Measurements from ENCODE around the gene RABGGTB. TPM values are rescaled to one million over a fixed set of nuclear protein-coding genes. Genes with fewer than 3 reads are reported as not detected.
"Not testable (repeated sequence)": the region's sequence is repeated elsewhere in the genome, so short reads cannot be mapped to it uniquely, and the experiment has no call there.

The RABGGTB gene
- total RNA-seq (ENCODE audit: insufficient read depth, low replicate concordance), result 54.9 TPM

DNA sequence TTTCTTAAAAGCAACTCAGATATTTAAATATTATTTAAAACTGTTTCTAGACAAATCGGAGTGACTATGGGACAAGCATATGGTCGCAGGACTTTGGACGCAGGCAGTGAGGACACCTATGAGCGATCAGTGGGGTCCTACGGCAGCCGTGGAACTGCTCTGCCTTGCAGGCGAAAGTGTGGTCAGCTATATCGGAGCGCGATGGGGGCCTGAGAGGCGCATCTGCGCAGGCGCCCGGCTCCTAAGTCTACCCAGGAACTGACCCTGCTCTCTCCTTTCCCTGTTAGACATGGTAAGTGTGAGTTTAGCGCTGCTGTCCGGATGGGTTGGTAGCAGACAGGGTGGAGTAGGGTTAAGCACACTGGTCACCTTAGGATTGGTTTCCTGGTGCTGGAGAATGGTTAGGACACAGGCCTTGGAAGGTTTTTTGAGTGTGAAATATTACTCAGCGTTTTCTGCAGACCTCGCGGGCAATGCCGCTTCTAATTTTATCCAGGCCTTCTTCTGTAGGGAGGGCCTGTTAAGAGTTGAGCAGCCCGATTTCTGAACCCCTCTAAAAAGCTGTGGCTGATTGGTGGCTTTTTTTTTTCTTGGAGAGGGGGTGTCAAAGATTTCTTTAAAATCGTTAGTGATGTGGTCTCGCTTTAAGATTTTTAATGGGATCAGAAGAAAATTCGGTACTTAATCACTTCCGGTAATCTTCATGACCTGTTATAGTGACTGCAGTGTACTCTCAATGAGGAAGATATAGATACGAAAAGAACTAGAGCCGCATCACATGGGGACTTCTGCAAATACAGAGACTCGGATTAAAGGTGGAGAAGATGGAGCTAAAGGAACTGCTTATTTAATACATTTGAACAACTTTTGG is at the start of gene RABGGTB:
RABGGTB (plus strand) TSS at position 274 of the 871 bp plus-strand sequence; CDS start at position 290, 16 bp downstream.
- peak; percentile 98 for DNase-seq (ENCODE audit: low spot score)

DNA sequence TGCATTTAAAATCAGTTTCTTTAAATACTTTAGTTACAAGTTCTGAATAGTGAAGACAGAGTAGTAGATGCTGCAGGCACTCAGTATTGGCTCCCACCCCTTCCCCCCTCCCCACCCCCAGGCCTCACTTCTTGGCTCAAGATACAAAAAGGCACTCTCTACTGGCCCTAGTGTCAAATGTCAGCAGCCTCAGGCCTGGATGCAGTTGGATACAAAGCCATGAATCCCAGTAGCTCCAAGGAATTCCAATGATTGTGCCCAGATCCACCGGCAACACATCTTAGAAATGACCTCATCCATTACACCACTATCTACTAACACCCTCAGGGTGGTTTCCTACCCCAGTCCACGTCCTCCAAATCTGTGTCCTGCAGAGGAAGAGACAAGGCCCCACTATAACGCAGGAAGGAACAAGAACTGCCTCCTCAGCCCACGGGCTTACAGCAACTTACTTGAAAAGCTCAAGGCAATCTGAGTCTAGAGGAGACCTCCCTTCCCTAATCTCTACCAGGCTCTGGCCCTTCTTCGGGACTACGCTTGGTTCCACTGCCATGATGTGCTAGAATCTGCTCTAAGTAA is 43.9 kb upstream of the RABGGTB start:
- no peak for DNase-seq (ENCODE audit: low spot score)

DNA sequence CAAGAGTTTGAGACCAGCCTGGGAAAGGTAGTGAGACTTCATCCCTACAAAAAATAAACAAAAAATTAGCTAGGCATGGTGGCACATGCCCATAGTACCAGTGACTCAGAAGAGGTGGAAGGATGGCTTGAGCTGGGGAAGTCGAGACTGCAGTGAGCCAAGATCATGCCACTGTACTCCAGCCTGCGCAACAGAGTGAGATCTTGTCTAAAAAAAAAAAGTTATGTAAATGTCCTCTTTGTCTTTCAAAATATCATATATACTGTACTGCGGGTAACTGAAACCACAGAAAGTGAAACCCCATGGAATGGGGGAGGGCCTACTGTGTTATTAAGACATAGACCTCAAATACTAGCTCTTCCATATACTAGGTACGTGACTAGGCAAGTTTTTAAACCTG is 40.8 kb upstream of the RABGGTB start:
- no peak for DNase-seq (ENCODE audit: low spot score)

DNA sequence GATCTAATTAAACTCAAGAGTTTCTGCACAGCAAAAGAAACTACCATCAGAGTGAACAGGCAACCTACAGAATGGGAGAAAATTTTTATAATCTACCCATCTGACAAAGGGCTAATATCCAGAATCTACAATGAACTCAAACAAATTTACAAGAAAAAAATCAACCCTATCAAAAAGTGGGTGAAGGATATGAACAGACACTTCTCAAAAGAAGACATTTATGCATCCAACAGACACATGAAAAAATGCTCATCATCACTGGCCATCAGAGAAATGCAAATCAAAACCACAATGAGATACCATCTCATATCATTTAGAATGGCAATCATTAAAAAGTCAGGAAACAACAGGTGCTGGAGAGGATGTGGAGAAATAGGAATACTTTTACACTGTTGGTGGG is 28.8 kb upstream of the RABGGTB start:
- not testable (repeated sequence) for DNase-seq (ENCODE audit: low spot score)

DNA sequence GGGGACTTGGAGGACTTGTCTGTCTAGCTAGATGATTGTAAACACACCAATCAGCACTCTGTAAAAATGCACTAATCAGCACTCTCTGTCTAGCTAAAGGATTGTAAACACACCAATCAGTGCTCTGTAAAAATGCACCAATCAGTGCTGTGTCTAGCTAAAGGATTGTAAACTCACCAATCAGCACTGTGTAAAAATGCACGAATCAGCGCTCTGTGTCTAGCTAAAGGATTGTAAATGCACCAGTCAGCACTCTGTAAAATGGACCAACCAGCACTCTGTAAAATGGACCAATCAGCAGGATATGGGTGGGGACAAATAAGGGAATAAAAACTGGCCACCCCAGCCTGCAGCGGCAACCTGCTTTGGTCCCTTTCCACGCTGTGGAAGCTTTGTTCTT is 27.5 kb upstream of the RABGGTB start:
- DNase-seq (ENCODE audit: low spot score), result not testable (repeated sequence)

DNA sequence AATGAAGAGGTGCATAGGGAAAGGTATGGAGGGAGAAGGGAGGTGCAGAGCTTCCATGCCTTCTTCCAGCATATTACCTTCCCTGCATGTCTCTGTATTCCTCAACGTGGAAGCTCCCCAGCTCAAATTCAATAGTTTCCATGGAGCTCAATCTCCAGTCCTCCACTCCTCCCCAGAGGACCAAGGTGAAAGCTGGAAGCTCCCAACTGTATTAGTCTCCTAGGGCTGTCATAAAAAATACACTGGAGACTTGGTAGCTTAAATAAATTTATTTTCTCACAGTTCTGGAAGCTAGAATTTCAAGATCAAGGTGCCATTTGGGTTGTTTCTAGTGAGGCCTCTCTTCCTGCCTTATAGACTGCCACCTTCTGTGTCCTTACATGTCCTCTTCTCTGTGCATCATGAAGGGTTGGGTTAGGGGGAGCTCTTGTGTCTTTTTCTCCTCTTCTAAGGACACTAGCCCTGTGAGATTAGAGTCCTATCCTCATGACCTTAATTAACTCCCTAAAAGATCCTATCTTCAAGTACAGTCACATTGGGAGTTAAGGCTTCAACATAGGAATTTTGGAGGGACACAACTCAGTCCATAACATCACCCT is 21.9 kb upstream of the RABGGTB start:
- DNase-seq (ENCODE audit: low spot score), result no peak

DNA sequence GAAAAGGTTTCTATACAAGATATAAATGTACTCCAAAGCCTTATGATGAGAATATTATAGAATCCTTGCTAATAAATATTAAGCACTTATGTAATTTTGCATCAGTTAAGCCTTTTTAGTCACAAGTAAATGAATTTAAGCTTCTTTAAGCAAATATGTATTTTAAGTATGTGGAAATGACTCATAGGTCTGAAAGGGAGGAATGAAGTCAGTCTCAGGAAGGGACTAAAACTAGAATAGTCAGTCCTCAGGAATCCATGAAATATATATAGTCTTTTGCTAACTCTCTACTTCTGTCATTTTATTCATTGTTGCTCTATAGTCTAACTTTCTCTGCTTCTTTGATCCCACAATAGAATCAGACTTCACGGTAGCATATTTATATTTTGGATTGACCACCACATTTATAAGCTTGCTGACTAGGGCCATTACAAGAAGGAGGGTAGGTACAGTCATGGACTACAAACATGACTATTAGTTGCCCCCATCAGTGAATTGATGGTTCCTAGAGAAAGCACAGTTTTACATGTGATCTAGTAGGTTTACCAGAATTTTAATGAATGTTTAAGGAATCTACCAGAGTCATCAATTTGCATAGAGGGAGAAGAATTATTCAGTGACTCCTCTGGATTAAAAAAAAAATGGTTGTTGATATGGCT is 20.2 kb upstream of the RABGGTB start:
- peak; percentile 66 for DNase-seq (ENCODE audit: low spot score)

DNA sequence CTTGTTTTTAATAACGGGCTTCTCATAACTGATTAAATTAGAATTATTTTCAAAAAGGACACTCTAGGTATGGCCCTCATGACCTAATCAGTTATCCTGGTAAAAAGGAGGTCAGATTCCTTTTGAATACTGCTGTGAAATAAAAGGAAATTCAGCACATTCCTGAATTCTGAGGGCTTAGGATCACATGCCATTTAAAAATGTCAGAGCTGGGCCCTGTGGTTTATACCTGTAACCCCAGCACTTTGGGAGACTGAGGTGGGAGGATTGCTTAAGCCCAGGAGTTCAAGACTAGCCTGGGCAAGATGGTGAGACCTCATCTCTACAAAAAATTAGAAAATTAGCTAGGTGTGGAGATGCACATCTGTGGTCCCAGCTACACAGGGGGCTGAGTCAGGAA is 18.0 kb upstream of the RABGGTB start:
- DNase-seq (ENCODE audit: low spot score), result no peak

DNA sequence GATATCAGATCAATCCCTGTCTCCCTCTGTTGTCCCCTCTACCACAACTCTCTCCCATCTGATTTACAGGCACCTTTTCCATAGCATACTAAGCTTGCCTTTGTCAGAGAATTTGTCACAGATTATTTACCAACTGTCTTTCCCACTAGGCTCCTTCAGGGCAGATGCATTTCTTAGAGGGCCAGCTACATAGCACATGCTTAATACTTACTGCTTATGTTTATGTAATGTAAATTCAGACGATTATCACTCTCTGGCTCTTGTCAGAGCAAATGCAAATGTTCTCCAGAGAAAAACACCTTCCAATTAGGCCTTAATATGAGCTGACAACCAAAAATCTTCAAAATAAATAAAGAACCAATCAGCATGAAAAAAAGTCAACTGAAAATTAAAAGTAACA is 15.3 kb upstream of the RABGGTB start:
- DNase-seq (ENCODE audit: low spot score), result no peak

DNA sequence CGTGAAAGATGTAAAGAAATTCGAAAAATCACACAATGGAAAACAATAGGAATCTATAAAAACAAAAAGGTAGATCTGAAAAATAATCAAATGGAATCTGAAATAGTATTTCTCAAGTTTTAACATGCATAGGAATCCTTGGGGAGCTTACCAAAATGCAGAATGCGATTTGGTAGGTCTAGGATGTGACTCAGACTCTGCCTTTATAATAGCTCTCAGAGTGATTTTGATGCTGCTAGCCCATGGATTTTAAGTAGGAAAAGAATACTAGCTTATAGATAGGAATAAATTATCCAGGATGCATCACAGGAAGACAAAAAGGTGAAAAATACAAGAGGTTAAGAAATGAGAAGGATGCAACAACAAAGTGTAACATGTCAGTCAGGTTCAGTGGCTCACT is 14.1 kb upstream of the RABGGTB start:
- no peak for DNase-seq (ENCODE audit: low spot score)

DNA sequence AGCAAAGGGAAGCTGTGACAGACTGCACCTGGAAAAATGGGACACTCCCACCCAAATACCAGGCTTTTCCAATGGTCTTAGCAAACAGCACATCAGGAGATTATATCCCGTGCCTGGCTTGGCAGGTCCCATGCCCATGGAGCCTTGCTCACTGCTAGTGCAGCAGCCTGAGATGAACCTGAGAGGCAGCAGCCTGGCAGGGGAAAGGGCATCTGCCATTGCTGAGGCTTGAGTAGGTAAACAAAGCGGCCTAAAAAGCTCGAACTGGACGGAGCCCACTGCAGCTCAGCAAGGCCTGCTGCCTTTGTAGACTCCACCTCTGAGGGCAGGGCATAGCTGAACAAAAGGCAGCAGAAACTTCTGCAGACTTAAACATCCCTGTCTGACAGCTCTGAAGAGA is 8.2 kb upstream of the RABGGTB start:
- not testable (repeated sequence) for DNase-seq (ENCODE audit: low spot score)

DNA sequence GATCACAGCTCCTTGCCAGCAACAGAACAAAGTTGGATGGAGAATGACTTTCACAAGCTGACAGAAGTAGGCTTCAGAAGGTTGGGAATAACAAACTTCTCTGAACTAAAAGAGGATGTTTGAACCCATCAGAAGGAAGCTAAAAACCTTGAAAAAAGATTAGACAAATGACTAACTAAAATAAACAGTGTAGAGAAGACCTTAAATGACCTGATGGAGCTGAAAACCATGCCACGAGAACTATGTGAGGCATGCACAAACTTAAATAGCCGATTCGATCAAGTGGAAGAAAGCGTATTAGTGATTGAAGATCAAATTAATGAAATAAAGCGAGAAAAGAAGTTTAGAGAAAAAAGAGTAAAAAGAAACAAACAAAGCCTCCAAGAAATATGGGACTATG is 7.4 kb upstream of the RABGGTB start:
- not testable (repeated sequence) for DNase-seq (ENCODE audit: low spot score)

DNA sequence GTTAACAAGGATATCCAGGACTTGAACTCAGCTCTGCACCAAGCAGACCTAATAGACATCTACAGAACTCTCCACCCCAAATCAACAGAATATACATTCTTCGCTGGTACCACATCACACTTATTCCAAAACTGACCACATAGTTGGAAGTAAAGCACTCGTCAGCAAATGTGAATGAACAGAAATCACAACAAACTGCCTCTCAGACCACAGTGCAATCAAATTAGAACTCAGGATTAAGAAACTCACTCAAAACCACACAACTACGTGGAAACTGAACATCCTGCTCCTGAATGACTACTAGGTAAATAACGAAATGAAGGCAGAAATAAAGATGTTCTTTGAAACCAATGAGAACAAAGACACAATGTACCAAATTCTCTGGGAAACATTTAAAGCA is 5.9 kb upstream of the RABGGTB start:
- DNase-seq (ENCODE audit: low spot score), result not testable (repeated sequence)

DNA sequence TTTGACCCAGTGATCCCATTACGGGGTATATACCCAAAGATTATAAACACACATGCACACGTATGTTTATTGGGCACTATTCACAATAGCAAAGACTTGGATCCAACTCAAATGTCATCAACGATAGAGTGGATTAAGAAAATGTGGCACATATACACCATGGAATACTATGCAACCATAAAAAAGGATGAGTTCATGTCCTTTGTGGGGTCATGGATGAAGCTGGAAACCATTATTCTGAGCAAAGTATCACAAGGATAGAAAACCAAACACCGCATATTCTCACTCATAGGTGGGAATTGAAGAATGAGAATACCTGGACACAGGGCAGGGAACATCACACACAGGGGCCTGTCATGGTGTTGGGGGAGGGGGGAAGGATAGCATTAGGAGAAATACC is 2.1 kb upstream of the RABGGTB start:
- DNase-seq (ENCODE audit: low spot score), result not testable (repeated sequence)

DNA sequence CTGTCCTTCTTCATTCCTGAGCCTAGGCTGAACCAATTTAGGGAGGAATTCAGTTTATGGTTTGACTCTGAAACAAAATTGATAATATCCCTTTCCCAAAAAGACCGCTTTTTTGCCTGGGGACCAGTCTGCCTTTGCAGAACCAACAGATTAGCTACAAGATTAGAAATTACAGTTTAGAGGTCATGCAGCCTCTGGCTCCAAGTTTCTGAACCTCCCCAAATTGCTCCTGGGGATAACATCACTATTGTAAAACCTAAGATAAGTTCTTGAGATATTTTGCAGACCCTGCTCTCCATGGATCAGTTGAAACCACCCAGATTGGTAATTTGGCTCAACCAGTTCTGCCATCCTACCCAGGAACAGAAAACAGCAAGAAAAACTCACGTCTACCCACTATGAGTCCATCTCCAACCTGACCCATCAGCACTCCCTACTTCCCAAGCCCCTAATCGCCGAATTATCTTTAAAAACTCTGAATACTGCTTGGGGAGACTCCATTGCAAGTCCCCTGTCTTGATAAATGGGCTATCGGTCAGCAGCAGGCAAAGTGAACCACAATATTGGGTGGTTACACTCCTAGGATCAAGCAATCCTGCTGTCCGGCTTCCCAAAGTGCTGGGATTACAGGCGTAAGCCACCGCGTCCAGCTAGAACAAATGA is 605 bp upstream of the RABGGTB start:
- no peak for DNase-seq (ENCODE audit: low spot score)

DNA sequence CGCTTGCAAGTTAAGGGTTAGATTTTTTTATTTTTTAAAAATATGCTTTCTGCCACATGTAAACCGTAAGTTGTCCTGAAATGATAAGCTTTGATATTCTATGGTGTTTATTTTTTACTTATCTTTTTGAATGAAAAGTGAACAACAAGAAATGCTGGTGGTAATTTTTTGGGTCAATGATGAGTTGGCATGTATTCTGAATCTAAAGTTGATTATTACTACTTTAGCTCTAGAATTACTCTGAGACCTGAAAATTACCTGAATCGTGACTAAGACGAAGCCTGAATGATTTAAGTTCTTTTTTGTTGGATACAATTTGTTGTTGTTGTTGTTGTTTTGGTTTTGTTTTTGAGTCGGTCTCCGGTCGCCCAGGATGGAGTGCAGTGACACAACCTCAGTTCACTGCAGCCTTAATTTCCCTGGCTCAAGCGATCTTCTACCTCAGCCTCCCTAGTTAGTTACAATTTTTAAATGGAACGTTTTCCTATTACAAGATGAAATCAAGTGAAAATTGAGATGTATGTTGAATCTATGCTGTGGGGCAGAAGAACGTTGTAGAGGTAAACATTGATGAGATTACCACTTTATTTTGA is 941 bp downstream of the RABGGTB start:
- no peak for DNase-seq (ENCODE audit: low spot score)

DNA sequence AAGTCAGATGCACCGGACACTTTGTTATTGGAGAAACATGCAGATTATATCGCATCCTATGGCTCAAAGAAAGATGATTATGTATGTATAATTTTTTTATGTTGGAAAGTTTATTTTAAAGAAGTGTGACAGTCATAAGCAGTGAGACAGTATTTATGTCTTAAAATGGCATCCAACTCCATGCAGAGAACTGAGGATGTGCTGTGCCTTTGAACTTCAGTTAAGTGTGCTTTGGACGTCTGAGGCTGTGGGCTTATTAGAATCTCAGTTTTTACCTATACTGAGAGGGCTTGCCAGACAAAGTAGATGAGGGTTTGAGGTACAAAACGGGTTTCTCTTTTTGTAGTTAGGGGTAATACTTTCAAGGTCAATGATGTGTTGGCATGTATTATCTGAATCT is 1.5 kb downstream of the RABGGTB start:
- no peak for DNase-seq (ENCODE audit: low spot score)

DNA sequence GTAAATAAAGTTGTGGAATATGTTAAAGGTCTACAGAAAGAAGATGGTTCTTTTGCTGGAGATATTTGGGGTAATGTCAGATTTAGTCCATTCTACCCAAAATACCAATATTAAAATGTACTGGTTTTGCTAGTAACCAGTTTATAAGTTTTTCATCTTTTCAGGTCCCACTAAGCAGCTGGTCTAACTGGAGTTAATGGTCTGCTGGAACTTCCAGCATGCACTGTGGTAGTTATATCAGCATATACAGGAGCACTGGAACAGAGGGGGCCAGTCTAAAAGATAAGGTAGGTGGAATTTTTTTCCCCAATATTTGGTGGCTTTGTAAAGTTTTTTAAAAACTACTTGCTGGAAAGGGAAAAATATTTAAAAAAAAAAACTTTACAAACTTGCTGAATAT is 3.9 kb downstream of the RABGGTB start:
- DNase-seq (ENCODE audit: low spot score), result no peak

DNA sequence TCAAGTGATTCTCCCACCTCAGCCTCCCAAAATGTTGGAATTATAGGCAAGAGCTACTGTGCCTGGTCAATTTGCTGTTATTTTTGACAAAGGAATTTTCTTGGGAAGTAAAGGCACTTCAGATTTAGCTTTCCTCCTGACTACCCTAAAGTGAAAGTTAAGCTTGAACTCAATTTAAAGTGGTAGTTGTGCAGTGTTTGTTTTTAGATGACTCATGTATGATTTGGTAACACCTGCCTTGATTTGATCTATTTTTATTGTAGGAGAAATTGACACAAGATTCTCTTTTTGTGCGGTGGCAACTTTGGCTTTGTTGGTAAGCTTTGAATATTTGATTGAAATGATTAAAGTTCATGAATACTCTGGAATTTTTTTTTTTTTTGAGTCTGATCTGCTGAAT is 5.0 kb downstream of the RABGGTB start:
- no peak for DNase-seq (ENCODE audit: low spot score)

DNA sequence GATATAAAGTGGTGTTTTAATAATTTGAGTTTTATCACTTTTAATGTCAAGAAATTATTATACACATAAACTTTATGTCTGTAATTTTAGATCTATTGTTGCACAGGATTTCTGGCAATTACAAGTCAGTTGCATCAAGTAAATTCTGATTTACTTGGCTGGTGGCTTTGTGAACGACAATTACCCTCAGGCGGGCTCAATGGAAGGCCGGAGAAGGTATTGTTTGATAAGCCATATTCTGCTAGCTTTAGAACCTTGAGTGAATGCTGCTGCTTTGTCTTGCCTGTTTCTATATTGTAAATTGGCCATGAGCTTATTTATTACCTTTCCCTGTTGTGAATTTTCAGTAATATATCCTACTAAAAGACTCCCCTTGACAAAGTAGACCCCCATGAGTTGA is 6.0 kb downstream of the RABGGTB start:
- DNase-seq (ENCODE audit: low spot score), result no peak

DNA sequence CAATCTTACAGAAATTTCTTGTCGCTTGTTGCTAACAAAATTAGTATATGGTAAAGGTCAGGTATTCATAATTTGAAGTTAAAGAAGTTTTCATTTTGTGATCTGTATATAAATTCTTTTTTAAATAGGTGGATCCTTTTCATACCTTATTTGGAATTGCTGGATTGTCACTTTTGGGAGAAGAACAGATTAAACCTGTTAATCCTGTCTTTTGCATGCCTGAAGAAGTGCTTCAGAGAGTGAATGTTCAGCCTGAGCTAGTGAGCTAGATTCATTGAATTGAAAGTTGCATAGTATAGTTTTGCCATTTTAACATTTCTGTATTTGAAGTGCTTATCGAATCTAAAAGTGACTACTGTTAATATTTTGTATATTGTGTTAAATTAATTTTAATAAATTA is 8.3 kb downstream of the RABGGTB start:
- DNase-seq (ENCODE audit: low spot score), result no peak

Data from umbilical cord (tissue), 2 donors.